Measurements from ENCODE around the gene SPDL1. TPM values are rescaled to one million over a fixed set of nuclear protein-coding genes. Genes with fewer than 3 reads are reported as not detected.

SPDL1 gene
- total and polyA plus RNA-seq, 7 experiments from 2014 or later, result 6.6 to 27.2 (median 11.1) TPM

GRCh38 chr5:169550227-169550626 is 33.3 kb upstream of the SPDL1 start:
- ATAC-seq (no peak), DNase-seq (no peak)
- peaks cover 53 to 69% (median 60%) of the 10 kb centered on the region in 5 donors for H3K27me3 Mint-ChIP-seq
- CTCF ChIA-PET, result interaction anchor here (0.6 kb wide), 1 partner anchor 18 kb away, joined by 4 read pairs; no protein-coding TSS in a partner anchor
- H3K27ac ChIP-seq (ENCODE audit: low read depth, low read length), result no peak overlapping the region
- no peak overlapping the region for H3K27ac Mint-ChIP-seq
- no peaks in the 10 kb centered on the region for H3K27me3 ChIP-seq (ENCODE audit: control insufficient read depth in 2 of 2, insufficient read depth in 2 of 2, low read length in 2 of 2)
- no peaks in the 10 kb centered on the region for H3K36me3 ChIP-seq (ENCODE audit: control insufficient read depth in 2 of 3, insufficient read depth in 3 of 3, low read length in 3 of 3)
- no peaks in the 10 kb centered on the region for H3K4me1 ChIP-seq (ENCODE audit: control insufficient read depth in 2 of 2, insufficient read depth in 2 of 2, low read length in 2 of 2)
- intact Hi-C loops (cut with micrococcal nuclease), result no loop called here
- peaks cover 0 to 4% (median 0%) of the 10 kb centered on the region in 11 donors for H3K9me3 Mint-ChIP-seq
- POLR2A ChIA-PET, result no interaction called here
- H3K4me3 ChIP-seq (ENCODE audit: low read length), result no peak overlapping the region
- no peaks in the 10 kb centered on the region for H3K4me1 Mint-ChIP-seq
- H3K36me3 Mint-ChIP-seq, result no peaks in the 10 kb centered on the region
- H3K9me3 ChIP-seq (ENCODE audit: control insufficient read depth in 2 of 3, low read length in 3 of 3), result no peaks in the 10 kb centered on the region
- no peak overlapping the region for H3K4me3 Mint-ChIP-seq

GRCh38 chr5:169551146-169551545 is 32.4 kb upstream of the SPDL1 start:
- no peaks in the 10 kb centered on the region for H3K4me1 ChIP-seq (ENCODE audit: control insufficient read depth in 2 of 2, insufficient read depth in 2 of 2, low read length in 2 of 2)
- intact Hi-C loops (cut with micrococcal nuclease), result no loop called here
- Mint-ChIP-seq H3K36me3 (no peaks in the 10 kb centered on the region), H3K4me1 (no peaks in the 10 kb centered on the region), H3K27me3 (peaks cover 53 to 66% (median 60%) of the 10 kb centered on the region in 5 donors), H3K4me3 (no peak overlapping the region), H3K27ac (no peak overlapping the region), H3K9me3 (peaks cover 0 to 4% (median 0%) of the 10 kb centered on the region in 11 donors)
- ChIA-PET POLR2A (no interaction called here), CTCF (interaction anchor here (0.6 kb wide), 1 partner anchor 19 kb away, joined by 4 read pairs; no protein-coding TSS in a partner anchor)
- DNase-seq (no peak), ATAC-seq (no peak)
- H3K27ac ChIP-seq (ENCODE audit: low read depth, low read length), result no peak overlapping the region
- H3K36me3 ChIP-seq (ENCODE audit: control insufficient read depth in 2 of 3, insufficient read depth in 3 of 3, low read length in 3 of 3), result no peaks in the 10 kb centered on the region
- no peaks in the 10 kb centered on the region for H3K27me3 ChIP-seq (ENCODE audit: control insufficient read depth in 2 of 2, insufficient read depth in 2 of 2, low read length in 2 of 2)
- H3K4me3 ChIP-seq (ENCODE audit: low read length), result no peak overlapping the region
- no peaks in the 10 kb centered on the region for H3K9me3 ChIP-seq (ENCODE audit: control insufficient read depth in 2 of 3, low read length in 3 of 3)

GRCh38 chr5:169551696-169552095 is 31.9 kb upstream of the SPDL1 start:
- no peaks in the 10 kb centered on the region for H3K36me3 ChIP-seq (ENCODE audit: control insufficient read depth in 2 of 3, insufficient read depth in 3 of 3, low read length in 3 of 3)
- intact Hi-C loops (cut with micrococcal nuclease), result no loop called here
- no peak overlapping the region for H3K27ac ChIP-seq (ENCODE audit: low read depth, low read length)
- Mint-ChIP-seq H3K4me1 (no peaks in the 10 kb centered on the region), H3K27ac (no peak overlapping the region), H3K4me3 (no peak overlapping the region), H3K36me3 (no peaks in the 10 kb centered on the region), H3K27me3 (peaks cover 53 to 68% (median 57%) of the 10 kb centered on the region in 5 donors), H3K9me3 (peaks cover 0 to 4% (median 0%) of the 10 kb centered on the region in 11 donors)
- H3K9me3 ChIP-seq (ENCODE audit: control insufficient read depth in 2 of 3, low read length in 3 of 3), result no peaks in the 10 kb centered on the region
- no peaks in the 10 kb centered on the region for H3K4me1 ChIP-seq (ENCODE audit: control insufficient read depth in 2 of 2, insufficient read depth in 2 of 2, low read length in 2 of 2)
- no peaks in the 10 kb centered on the region for H3K27me3 ChIP-seq (ENCODE audit: control insufficient read depth in 2 of 2, insufficient read depth in 2 of 2, low read length in 2 of 2)
- no peak for ATAC-seq
- DNase-seq, result no peak
- no peak overlapping the region for H3K4me3 ChIP-seq (ENCODE audit: low read length)
- CTCF ChIA-PET, result no interaction called here
- POLR2A ChIA-PET, result no interaction called here

GRCh38 chr5:169554251-169554650 is 29.3 kb upstream of the SPDL1 start:
- ChIA-PET CTCF (no interaction called here), POLR2A (no interaction called here)
- Histone ChIP-seq H3K4me3 (ENCODE audit: low read length) (no peak overlapping the region), H3K27me3 (ENCODE audit: control insufficient read depth in 2 of 2, insufficient read depth in 2 of 2, low read length in 2 of 2) (no peaks in the 10 kb centered on the region), H3K9me3 (ENCODE audit: control insufficient read depth in 2 of 3, low read length in 3 of 3) (no peaks in the 10 kb centered on the region), H3K4me1 (ENCODE audit: control insufficient read depth in 2 of 2, insufficient read depth in 2 of 2, low read length in 2 of 2) (no peaks in the 10 kb centered on the region), H3K27ac (ENCODE audit: low read depth, low read length) (no peak overlapping the region), H3K36me3 (ENCODE audit: control insufficient read depth in 2 of 3, insufficient read depth in 3 of 3, low read length in 3 of 3) (no peaks in the 10 kb centered on the region)
- intact Hi-C loops (cut with micrococcal nuclease), result no loop called here
- ATAC-seq, result no peak
- Mint-ChIP-seq H3K27ac (no peak overlapping the region), H3K36me3 (no peaks in the 10 kb centered on the region), H3K27me3 (peaks cover 31 to 62% (median 48%) of the 10 kb centered on the region in 5 donors), H3K4me1 (no peaks in the 10 kb centered on the region), H3K9me3 (peaks cover 0 to 13% (median 3%) of the 10 kb centered on the region in 11 donors), H3K4me3 (no peak overlapping the region)
- DNase-seq, result no peak

- no peak overlapping the region for H3K27ac Mint-ChIP-seq
- POLR2A ChIA-PET, result no interaction called here
- no peak for DNase-seq
- H3K4me1 ChIP-seq (ENCODE audit: control insufficient read depth in 2 of 2, insufficient read depth in 2 of 2, low read length in 2 of 2), result no peaks in the 10 kb centered on the region
- CTCF ChIA-PET, result no interaction called here
- H3K36me3 ChIP-seq (ENCODE audit: control insufficient read depth in 2 of 3, insufficient read depth in 3 of 3, low read length in 3 of 3), result no peaks in the 10 kb centered on the region
- no peaks in the 10 kb centered on the region for H3K36me3 Mint-ChIP-seq
- H3K27ac ChIP-seq (ENCODE audit: low read depth, low read length), result no peak overlapping the region
- no peaks in the 10 kb centered on the region for H3K4me1 Mint-ChIP-seq
- H3K4me3 Mint-ChIP-seq, result no peak overlapping the region
- peaks cover 0 to 13% (median 3%) of the 10 kb centered on the region in 11 donors for H3K9me3 Mint-ChIP-seq
- intact Hi-C loops (cut with micrococcal nuclease), result no loop called here
- ATAC-seq, result no peak
- no peaks in the 10 kb centered on the region for H3K27me3 ChIP-seq (ENCODE audit: control insufficient read depth in 2 of 2, insufficient read depth in 2 of 2, low read length in 2 of 2)
- H3K4me3 ChIP-seq (ENCODE audit: low read length), result no peak overlapping the region
- H3K27me3 Mint-ChIP-seq, result peaks cover 34 to 61% (median 41%) of the 10 kb centered on the region in 5 donors
- no peaks in the 10 kb centered on the region for H3K9me3 ChIP-seq (ENCODE audit: control insufficient read depth in 2 of 3, low read length in 3 of 3)
Measured at GRCh38 chr5:169557838-169558237, 25.7 kb upstream of the SPDL1 start.

GRCh38 chr5:169561893-169562292 is 21.7 kb upstream of the SPDL1 start:
- H3K27me3 Mint-ChIP-seq, result peaks cover 40 to 73% (median 56%) of the 10 kb centered on the region in 5 donors
- ChIA-PET CTCF (no interaction called here), POLR2A (no interaction called here)
- H3K9me3 Mint-ChIP-seq, result peaks cover 0 to 13% (median 4%) of the 10 kb centered on the region in 11 donors
- H3K36me3 Mint-ChIP-seq, result no peaks in the 10 kb centered on the region
- Histone ChIP-seq H3K27ac (ENCODE audit: low read depth, low read length) (no peak overlapping the region), H3K36me3 (ENCODE audit: control insufficient read depth in 2 of 3, insufficient read depth in 3 of 3, low read length in 3 of 3) (no peaks in the 10 kb centered on the region), H3K4me3 (ENCODE audit: low read length) (no peak overlapping the region), H3K4me1 (ENCODE audit: control insufficient read depth in 2 of 2, insufficient read depth in 2 of 2, low read length in 2 of 2) (no peaks in the 10 kb centered on the region), H3K27me3 (ENCODE audit: control insufficient read depth in 2 of 2, insufficient read depth in 2 of 2, low read length in 2 of 2) (no peaks in the 10 kb centered on the region), H3K9me3 (ENCODE audit: control insufficient read depth in 2 of 3, low read length in 3 of 3) (no peaks in the 10 kb centered on the region)
- H3K4me3 Mint-ChIP-seq, result no peak overlapping the region
- peaks cover 0 to 2% (median 0%) of the 10 kb centered on the region in 7 donors for H3K4me1 Mint-ChIP-seq
- no peak for ATAC-seq
- DNase-seq, result no peak
- intact Hi-C loops (cut with micrococcal nuclease), result no loop called here
- no peak overlapping the region for H3K27ac Mint-ChIP-seq

- Histone ChIP-seq H3K27me3 (ENCODE audit: control insufficient read depth in 2 of 2, insufficient read depth in 2 of 2, low read length in 2 of 2) (no peaks in the 10 kb centered on the region), H3K4me3 (ENCODE audit: low read length) (no peak overlapping the region), H3K36me3 (ENCODE audit: control insufficient read depth in 2 of 3, insufficient read depth in 3 of 3, low read length in 3 of 3) (no peaks in the 10 kb centered on the region), H3K9me3 (ENCODE audit: control insufficient read depth in 2 of 3, low read length in 3 of 3) (no peaks in the 10 kb centered on the region), H3K27ac (ENCODE audit: low read depth, low read length) (no peak overlapping the region), H3K4me1 (ENCODE audit: control insufficient read depth in 2 of 2, insufficient read depth in 2 of 2, low read length in 2 of 2) (no peaks in the 10 kb centered on the region)
- H3K4me3 Mint-ChIP-seq, result no peak overlapping the region
- no peak for ATAC-seq
- DNase-seq, result no peak
- peaks cover 0 to 3% (median 0%) of the 10 kb centered on the region in 7 donors for H3K4me1 Mint-ChIP-seq
- H3K27ac Mint-ChIP-seq, result no peak overlapping the region
- H3K36me3 Mint-ChIP-seq, result no peaks in the 10 kb centered on the region
- intact Hi-C loops (cut with micrococcal nuclease), result no loop called here
- peaks cover 0 to 9% (median 2%) of the 10 kb centered on the region in 11 donors for H3K9me3 Mint-ChIP-seq
- POLR2A ChIA-PET, result no interaction called here
- CTCF ChIA-PET, result no interaction called here
- H3K27me3 Mint-ChIP-seq, result peaks cover 38 to 69% (median 62%) of the 10 kb centered on the region in 5 donors
Measured at GRCh38 chr5:169563369-169563768, 20.2 kb upstream of the SPDL1 start.
